K562 (cell line): ENCODE data around the gene RPS2. TPM values are rescaled to one million over a fixed set of nuclear protein-coding genes. Genes with fewer than 3 reads are reported as not detected.

Experiments used
- ARHGAP35 ChIP-seq: fragments of 450-650 bp; IDR thresholded peaks from 2 replicates; pipeline ENCODE4 v1.6.1; 2018; ENCODE audit not compliant: partially characterized antibody
- CBX1 ChIP-seq: sonication (generic); IDR thresholded peaks from 2 replicates; pipeline ENCODE4 v1.6.1; 2016; ENCODE audit warnings: antibody characterized with exemption, low read depth, mild to moderate bottlenecking
- CHD4 ChIP-seq: fragments of 200-600 bp; sonication (generic); IDR thresholded peaks from 3 replicates; pipeline ENCODE4 v1.6.1; 2012; ENCODE audit warnings: low read depth, mild to moderate bottlenecking, mixed read lengths, low read length, inconsistent platforms; ENCODE audit not compliant: insufficient read depth, insufficient replicate concordance, poor library complexity, severe bottlenecking
- CREB3L1 ChIP-seq: fragments of 450-650 bp; IDR thresholded peaks from 2 replicates; pipeline ENCODE4 v1.6.1; 2014; ENCODE audit warnings: low read depth, mild to moderate bottlenecking, moderate library complexity, borderline replicate concordance
- CSDE1 ChIP-seq, 2 experiments: fragments of 450-650 bp; IDR thresholded peaks; 2 replicates each; pipeline ENCODE4 v1.6.1; 2016; ENCODE audit warnings: mild to moderate bottlenecking in 1 of 2
- CTBP1 ChIP-seq: fragments of 450-650 bp; IDR thresholded peaks from 2 replicates; pipeline ENCODE4 v1.6.1; 2016; ENCODE audit warnings: borderline replicate concordance
- CTCF ChIP-seq, 3 experiments: IDR thresholded peaks in 2 of 3; conservative IDR thresholded peaks in 1 of 3; 2 replicates each; pipeline ENCODE4 v1.5.1; 2011 to 2012; ENCODE audit warnings: low read length in 3 of 3, mild to moderate bottlenecking in 3 of 3, control low read depth in 2 of 3, improper control_type of control experiment in 1 of 3, inconsistent platforms in 1 of 3, low read depth in 1 of 3, mixed read lengths in 1 of 3, moderate library complexity in 1 of 3; ENCODE audit not compliant: insufficient read depth in 2 of 3
- ERF ChIP-seq: fragments of 450-650 bp; formaldehyde crosslinking; IDR thresholded peaks from 2 replicates; pipeline ENCODE4 v1.4.0; 2020; ENCODE audit warnings: mild to moderate bottlenecking, mixed read lengths
- FOS ChIP-seq: IDR thresholded peaks from 3 replicates; pipeline ENCODE4 v1.6.1; 2011; ENCODE audit not compliant: insufficient read length; ENCODE audit errors: extremely low read depth
- FOXO4 ChIP-seq: fragments of 450-650 bp; formaldehyde crosslinking; IDR thresholded peaks from 2 replicates; pipeline ENCODE4 v1.4.0; 2020; ENCODE audit warnings: mild to moderate bottlenecking, moderate library complexity
- GABPB2 ChIP-seq: fragments of 250-450 bp; sonication (Bioruptor Pico); conservative IDR thresholded peaks from 2 replicates; pipeline ENCODE4 v1.5.1; 2021; ENCODE audit warnings: mild to moderate bottlenecking
- GATAD2B ChIP-seq: fragments of 450-650 bp; IDR thresholded peaks from 2 replicates; pipeline ENCODE4 v1.6.1; 2017; ENCODE audit warnings: mild to moderate bottlenecking, borderline replicate concordance
- ID3 ChIP-seq, 2 experiments: fragments of 250-450 bp in 1 of 2; fragments of 450-650 bp in 1 of 2; sonication (Bioruptor Pico) in 1 of 2; IDR thresholded peaks; 2 replicates each; pipeline versions ENCODE4 v1.6.1 to v1.8.0; 2016 to 2021; ENCODE audit warnings: mild to moderate bottlenecking in 2 of 2, moderate library complexity in 2 of 2, missing compliant biosample characterization in 1 of 2, missing genetic modification characterization in 1 of 2
- LARP7 ChIP-seq: fragments of 450-650 bp; IDR thresholded peaks from 2 replicates; pipeline ENCODE4 v1.6.1; 2016
- MCM2 ChIP-seq: fragments of 450-650 bp; IDR thresholded peaks from 2 replicates; pipeline ENCODE4 v1.6.1; 2017; ENCODE audit warnings: low read depth, mild to moderate bottlenecking
- MCM3 ChIP-seq: fragments of 450-650 bp; IDR thresholded peaks from 2 replicates; pipeline ENCODE4 v1.6.1; 2016
- MTF1 ChIP-seq: fragments of 250-450 bp; sonication (Bioruptor Pico); IDR thresholded peaks from 2 replicates; pipeline ENCODE4 v1.9.0; 2021; ENCODE audit warnings: moderate library complexity, mild to moderate bottlenecking, inconsistent platforms, borderline replicate concordance
- NCOA2 ChIP-seq, 2 experiments: fragments of 450-650 bp; IDR thresholded peaks; 2 replicates each; pipeline ENCODE4 v1.6.1; 2018; ENCODE audit warnings: mild to moderate bottlenecking in 2 of 2, moderate library complexity in 1 of 2; ENCODE audit not compliant: partially characterized antibody in 2 of 2
- NONO ChIP-seq, 2 experiments: fragments of 200-400 bp in 1 of 2; fragments of 450-650 bp in 1 of 2; formaldehyde crosslinking in 1 of 2; IDR thresholded peaks; 2 replicates each; pipeline ENCODE4 v1.6.1; 2017; ENCODE audit warnings: low read depth in 2 of 2, mild to moderate bottlenecking in 2 of 2, moderate library complexity in 2 of 2, low read length in 1 of 2
- POLR2AphosphoS5 ChIP-seq: IDR thresholded peaks from 2 replicates; pipeline ENCODE4 v1.6.1; 2011; ENCODE audit warnings: mild to moderate bottlenecking, low read depth, low read length, moderate library complexity; ENCODE audit not compliant: control insufficient read depth, insufficient read depth
- TCF15 ChIP-seq: fragments of 250-450 bp; sonication (Bioruptor Pico); IDR thresholded peaks from 2 replicates; pipeline ENCODE4 v1.8.0; 2022; ENCODE audit warnings: moderate library complexity, mild to moderate bottlenecking, inconsistent platforms
- ZBED1 ChIP-seq: IDR thresholded peaks from 2 replicates; pipeline ENCODE4 v1.6.1; 2014
- ZNF511 ChIP-seq: sonication (generic); formaldehyde crosslinking; IDR thresholded peaks from 2 replicates; pipeline ENCODE4 v1.8.0; 2022; ENCODE audit warnings: mild to moderate bottlenecking, missing genetic modification reagents
- polyA plus RNA-seq, 8 experiments: library from polyadenylated mRNA; depleted of rRNA in 4 of 8; stranded (reverse) in 5 of 8; unstranded in 3 of 8; fragments of >200 nt; fragmentation: Nextera tagmentation in 2 of 8; fragmentation: Illumina TruSeq in 1 of 8; extraction: Ambion mirVana in 2 of 8; extraction: Trizol in 1 of 8; gene quantifications; 2 replicates each; pipeline versions ENCODE4 v1.2.1 to v1.2.3, GENCODE V29; 2011 to 2014; ENCODE audit warnings: inconsistent platforms in 1 of 8, missing spikeins in 1 of 8
- total RNA-seq, 7 experiments: library from RNA; depleted of rRNA in 6 of 7; stranded (reverse); fragments of >200 nt in 6 of 7; fragmentation: Illumina TruSeq in 2 of 7; extraction: Trizol in 2 of 7; gene quantifications; 2 replicates each; pipeline versions ENCODE4 v1.2.1 to v1.2.3, GENCODE V29; 2011 to 2021; ENCODE audit warnings: low replicate concordance in 1 of 7

RPS2 gene
- total and polyA plus RNA-seq, 9 of the 15 experiments (the other 6 are each of a cell fraction or from before 2014, with no cell fraction given) = 834 to 4,794 (median 3,793) TPM

- TF ChIP-seq CTBP1 (0 out of 2 replicates have a peak, but pooled peaks have one; percentile 65), TCF15 (no peak), GABPB2 (no peak), GATAD2B (no peak), ZBED1 (no peak), CBX1 (no peak), CSDE1 (IDR thresholded peaks at IDR 0.05) (no peak), CHD4 (no peak), ZNF511 (CRISPR knock-in tag) (peak; percentile 7; the same call in 1 of the 2 replicates), MCM3 (no peak), LARP7 (no peak), NONO (IDR thresholded peaks at IDR 0.05; ENCODE audit: low read depth in 2 of 2, low read length in 1 of 2) (no peak), NCOA2 (IDR thresholded peaks at IDR 0.05; ENCODE audit: partially characterized antibody in 2 of 2) (no peak), FOXO4 (no peak), MTF1 (no peak), MCM2 (no peak), POLR2AphosphoS5 (no peak), ARHGAP35 (no peak), CTCF (IDR thresholded peaks at IDR 0.05 in 2 of 3, conservative IDR thresholded peaks at IDR 0.05 in 1 of 3; ENCODE audit: insufficient read depth in 2 of 3, low read depth in 1 of 3, low read length in 3 of 3) (no peak), ERF (CRISPR knock-in tag) (no peak), CREB3L1 (peak; percentile 68; the same call in 1 of the 2 replicates), FOS (no peak), ID3 (CRISPR knock-in tag; IDR thresholded peaks at IDR 0.05) (no peak), ID3 (tag; IDR thresholded peaks at IDR 0.05) (no peak)
Observed at GRCh38 chr16:1992704-1993317, 28.2 kb upstream of the RPS2 start (continued).
